WTC11 (cell line): ENCODE data around the gene CELSR2. TPM values are rescaled to one million over a fixed set of nuclear protein-coding genes. Genes with fewer than 3 reads are reported as not detected.

Experiments used
- ATAC-seq: fragments of 200-7000 bp; cut with Tn5 transposase; 2 replicates; pipeline ENCODE4 v1.10.0; 2021; ENCODE audit warnings: mild to moderate bottlenecking, moderate library complexity
- CTCF ChIA-PET: fragments of 300-600 bp; sonication (Branson Sonifier 250); formaldehyde crosslinking; loops from one replicate; lab custom pipeline; 2021; ENCODE audit warnings: antibody characterized with exemption; lab: Charles Lee
- POLR2A ChIA-PET: fragments of 350-600 bp; sonication (Branson Sonifier 250); formaldehyde crosslinking; loops from one replicate; lab custom pipeline; 2021; ENCODE audit warnings: antibody characterized with exemption; lab: Charles Lee
- DNase-seq: peaks from one replicate; pipeline ENCODE4 v3.0.0; 2021; ENCODE audit warnings: low spot score
- H3K27ac Mint-ChIP-seq: 2 replicates; pipeline ENCODE4 v1.8.0; 2021; ENCODE audit warnings: mixed read lengths
- H3K27me3 Mint-ChIP-seq: 2 replicates; pipeline ENCODE4 v1.8.0; 2021; ENCODE audit warnings: low read depth, mild to moderate bottlenecking, moderate library complexity, mixed read lengths
- H3K36me3 Mint-ChIP-seq: 2 replicates; pipeline ENCODE4 v1.8.0; 2021; ENCODE audit warnings: mixed read lengths
- H3K4me1 Mint-ChIP-seq: 2 replicates; pipeline ENCODE4 v1.8.0; 2022; ENCODE audit warnings: mixed read lengths
- H3K4me3 Mint-ChIP-seq: 2 replicates; pipeline ENCODE4 v1.8.0; 2021; ENCODE audit warnings: mild to moderate bottlenecking, moderate library complexity, mixed read lengths
- H3K9me3 Mint-ChIP-seq: 2 replicates; pipeline ENCODE4 v1.8.0; 2021; ENCODE audit warnings: mixed read lengths
- ELF4 ChIP-seq: sonication (generic); formaldehyde crosslinking; IDR thresholded peaks from 2 replicates; pipeline ENCODE4 v1.8.1; 2022; ENCODE audit warnings: low read depth, mild to moderate bottlenecking, moderate library complexity, missing genetic modification reagents
- ETV6 ChIP-seq: sonication (generic); formaldehyde crosslinking; IDR thresholded peaks from 2 replicates; pipeline ENCODE4 v1.8.1; 2022; ENCODE audit warnings: mild to moderate bottlenecking, missing genetic modification reagents
- FOXK1 ChIP-seq: sonication (generic); formaldehyde crosslinking; IDR thresholded peaks from 2 replicates; pipeline ENCODE4 v1.8.0; 2022; ENCODE audit warnings: mild to moderate bottlenecking, moderate library complexity, missing genetic modification reagents
- FOXP1 ChIP-seq: sonication (generic); formaldehyde crosslinking; IDR thresholded peaks from 2 replicates; pipeline ENCODE4 v1.8.0; 2022; ENCODE audit warnings: missing genetic modification reagents, mild to moderate bottlenecking, moderate library complexity, borderline replicate concordance
- GRHL2 ChIP-seq: fragments of 250-450 bp; sonication (Bioruptor Pico); IDR thresholded peaks from 2 replicates; pipeline ENCODE4 v1.8.0; 2022; ENCODE audit warnings: mild to moderate bottlenecking, moderate library complexity; ENCODE audit not compliant: insufficient replicate concordance, severe bottlenecking
- GTF2I ChIP-seq: fragments of 250-450 bp; sonication (Bioruptor Pico); conservative IDR thresholded peaks from 2 replicates; pipeline ENCODE4 v1.4.0; 2021; ENCODE audit warnings: mild to moderate bottlenecking
- MYBL2 ChIP-seq: sonication (generic); formaldehyde crosslinking; IDR thresholded peaks from 2 replicates; pipeline ENCODE4 v1.8.1; 2023; ENCODE audit warnings: mild to moderate bottlenecking, moderate library complexity, missing genetic modification reagents
- NR3C1 ChIP-seq: sonication (generic); formaldehyde crosslinking; conservative IDR thresholded peaks from 2 replicates; pipeline ENCODE4 v1.8.1; 2023; ENCODE audit warnings: low read depth, mild to moderate bottlenecking, missing genetic modification reagents
- ZBTB21 ChIP-seq: sonication (generic); formaldehyde crosslinking; IDR thresholded peaks from 2 replicates; pipeline ENCODE4 v1.8.1; 2023; ENCODE audit warnings: mild to moderate bottlenecking, missing genetic modification reagents, borderline replicate concordance
- total RNA-seq: library from RNA; stranded (reverse); gene quantifications from 3 replicates; pipeline ENCODE4 v1.2.3, GENCODE V29; 2021
- TF ChIP-seq, protein P1 (sequence below): fragments of 250-450 bp; sonication (Bioruptor Pico); IDR thresholded peaks from 2 replicates; pipeline ENCODE4 v1.9.0; 2021; ENCODE audit warnings: mild to moderate bottlenecking, borderline replicate concordance
- TF ChIP-seq, protein P2 (sequence below): fragments of 250-450 bp; sonication (Bioruptor Pico); IDR thresholded peaks from 2 replicates; pipeline ENCODE4 v1.9.0; 2021; ENCODE audit warnings: mild to moderate bottlenecking
- TF ChIP-seq, protein P3 (sequence below): sonication (generic); formaldehyde crosslinking; IDR thresholded peaks from 2 replicates; pipeline ENCODE4 v1.8.1; 2022; ENCODE audit warnings: low read depth, mild to moderate bottlenecking, moderate library complexity, missing genetic modification reagents, borderline replicate concordance
- TF ChIP-seq, protein P4 (sequence below): sonication (generic); formaldehyde crosslinking; IDR thresholded peaks from 2 replicates; pipeline ENCODE4 v1.8.1; 2023; ENCODE audit warnings: mild to moderate bottlenecking, missing genetic modification reagents
- TF ChIP-seq, protein P5 (sequence below): fragments of 200-600 bp; IDR thresholded peaks from 2 replicates; pipeline ENCODE4 v1.8.0; 2022; ENCODE audit warnings: antibody characterized with exemption
- TF ChIP-seq, protein P6 (sequence below): sonication (generic); formaldehyde crosslinking; conservative IDR thresholded peaks from 2 replicates; pipeline ENCODE4 v1.8.1; 2023; ENCODE audit warnings: mild to moderate bottlenecking, low read depth, missing genetic modification reagents, moderate library complexity

CELSR2 gene
- total RNA-seq, 1 experiment from 2014 or later = 31.3 TPM

DNA sequence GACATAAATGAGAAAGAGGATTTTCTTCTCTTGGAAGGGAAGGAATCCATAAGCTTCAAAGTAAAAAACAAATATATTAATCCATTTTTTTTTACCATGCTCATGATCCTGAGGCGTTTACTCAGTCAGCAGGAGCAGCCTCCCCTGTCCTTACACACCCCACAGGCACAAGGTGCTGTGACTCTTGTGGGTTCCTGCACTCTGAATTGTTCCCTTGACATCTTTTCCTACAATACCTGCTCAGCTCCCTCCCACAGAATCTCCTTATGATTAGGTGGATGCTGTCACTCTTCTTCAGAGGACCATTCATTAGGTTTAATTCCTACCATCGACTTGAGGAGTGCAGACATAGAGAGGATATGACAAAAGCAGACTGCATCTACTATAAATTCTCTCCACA, 43.7 kb downstream of the CELSR2 start:
- DNase-seq (no peak), ATAC-seq (no peak)
- Mint-ChIP-seq H3K9me3 (peaks cover 4% of the 10 kb centered on the region; the same call in 1 of the 2 replicates), H3K36me3 (no peaks in the 10 kb centered on the region), H3K4me3 (no peak overlapping the region), H3K4me1 (peaks cover 13% of the 10 kb centered on the region), H3K27ac (no peak overlapping the region), H3K27me3 (no peaks in the 10 kb centered on the region)
- ChIA-PET POLR2A (no interaction called here), CTCF (interaction anchor here (1.1 to 1.9 kb wide), 2 partner anchors 10 to 29 kb away, joined by 3 to 7 read pairs; partner anchors contain the start of gene PSRC1)
- TF ChIP-seq ELF4 (CRISPR knock-in tag) (no peak), GRHL2 (CRISPR knock-in tag) (no peak), FOXK1 (no peak), GTF2I (no peak), NR3C1 (CRISPR knock-in tag) (no peak), FOXP1 (CRISPR knock-in tag) (no peak), ZBTB21 (CRISPR knock-in tag) (no peak), ETV6 (CRISPR knock-in tag) (no peak), MYBL2 (CRISPR knock-in tag) (no peak)
- TF ChIP-seq, protein P1, sequence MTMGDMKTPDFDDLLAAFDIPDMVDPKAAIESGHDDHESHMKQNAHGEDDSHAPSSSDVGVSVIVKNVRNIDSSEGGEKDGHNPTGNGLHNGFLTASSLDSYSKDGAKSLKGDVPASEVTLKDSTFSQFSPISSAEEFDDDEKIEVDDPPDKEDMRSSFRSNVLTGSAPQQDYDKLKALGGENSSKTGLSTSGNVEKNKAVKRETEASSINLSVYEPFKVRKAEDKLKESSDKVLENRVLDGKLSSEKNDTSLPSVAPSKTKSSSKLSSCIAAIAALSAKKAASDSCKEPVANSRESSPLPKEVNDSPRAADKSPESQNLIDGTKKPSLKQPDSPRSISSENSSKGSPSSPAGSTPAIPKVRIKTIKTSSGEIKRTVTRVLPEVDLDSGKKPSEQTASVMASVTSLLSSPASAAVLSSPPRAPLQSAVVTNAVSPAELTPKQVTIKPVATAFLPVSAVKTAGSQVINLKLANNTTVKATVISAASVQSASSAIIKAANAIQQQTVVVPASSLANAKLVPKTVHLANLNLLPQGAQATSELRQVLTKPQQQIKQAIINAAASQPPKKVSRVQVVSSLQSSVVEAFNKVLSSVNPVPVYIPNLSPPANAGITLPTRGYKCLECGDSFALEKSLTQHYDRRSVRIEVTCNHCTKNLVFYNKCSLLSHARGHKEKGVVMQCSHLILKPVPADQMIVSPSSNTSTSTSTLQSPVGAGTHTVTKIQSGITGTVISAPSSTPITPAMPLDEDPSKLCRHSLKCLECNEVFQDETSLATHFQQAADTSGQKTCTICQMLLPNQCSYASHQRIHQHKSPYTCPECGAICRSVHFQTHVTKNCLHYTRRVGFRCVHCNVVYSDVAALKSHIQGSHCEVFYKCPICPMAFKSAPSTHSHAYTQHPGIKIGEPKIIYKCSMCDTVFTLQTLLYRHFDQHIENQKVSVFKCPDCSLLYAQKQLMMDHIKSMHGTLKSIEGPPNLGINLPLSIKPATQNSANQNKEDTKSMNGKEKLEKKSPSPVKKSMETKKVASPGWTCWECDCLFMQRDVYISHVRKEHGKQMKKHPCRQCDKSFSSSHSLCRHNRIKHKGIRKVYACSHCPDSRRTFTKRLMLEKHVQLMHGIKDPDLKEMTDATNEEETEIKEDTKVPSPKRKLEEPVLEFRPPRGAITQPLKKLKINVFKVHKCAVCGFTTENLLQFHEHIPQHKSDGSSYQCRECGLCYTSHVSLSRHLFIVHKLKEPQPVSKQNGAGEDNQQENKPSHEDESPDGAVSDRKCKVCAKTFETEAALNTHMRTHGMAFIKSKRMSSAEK (CRISPR knock-in tag) = no peak
- TF ChIP-seq, protein P2, sequence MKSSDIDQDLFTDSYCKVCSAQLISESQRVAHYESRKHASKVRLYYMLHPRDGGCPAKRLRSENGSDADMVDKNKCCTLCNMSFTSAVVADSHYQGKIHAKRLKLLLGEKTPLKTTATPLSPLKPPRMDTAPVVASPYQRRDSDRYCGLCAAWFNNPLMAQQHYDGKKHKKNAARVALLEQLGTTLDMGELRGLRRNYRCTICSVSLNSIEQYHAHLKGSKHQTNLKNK = no peak
- TF ChIP-seq, protein P3, sequence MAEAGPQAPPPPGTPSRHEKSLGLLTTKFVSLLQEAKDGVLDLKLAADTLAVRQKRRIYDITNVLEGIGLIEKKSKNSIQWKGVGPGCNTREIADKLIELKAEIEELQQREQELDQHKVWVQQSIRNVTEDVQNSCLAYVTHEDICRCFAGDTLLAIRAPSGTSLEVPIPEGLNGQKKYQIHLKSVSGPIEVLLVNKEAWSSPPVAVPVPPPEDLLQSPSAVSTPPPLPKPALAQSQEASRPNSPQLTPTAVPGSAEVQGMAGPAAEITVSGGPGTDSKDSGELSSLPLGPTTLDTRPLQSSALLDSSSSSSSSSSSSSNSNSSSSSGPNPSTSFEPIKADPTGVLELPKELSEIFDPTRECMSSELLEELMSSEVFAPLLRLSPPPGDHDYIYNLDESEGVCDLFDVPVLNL (CRISPR knock-in tag) = no peak
- TF ChIP-seq, protein P4, sequence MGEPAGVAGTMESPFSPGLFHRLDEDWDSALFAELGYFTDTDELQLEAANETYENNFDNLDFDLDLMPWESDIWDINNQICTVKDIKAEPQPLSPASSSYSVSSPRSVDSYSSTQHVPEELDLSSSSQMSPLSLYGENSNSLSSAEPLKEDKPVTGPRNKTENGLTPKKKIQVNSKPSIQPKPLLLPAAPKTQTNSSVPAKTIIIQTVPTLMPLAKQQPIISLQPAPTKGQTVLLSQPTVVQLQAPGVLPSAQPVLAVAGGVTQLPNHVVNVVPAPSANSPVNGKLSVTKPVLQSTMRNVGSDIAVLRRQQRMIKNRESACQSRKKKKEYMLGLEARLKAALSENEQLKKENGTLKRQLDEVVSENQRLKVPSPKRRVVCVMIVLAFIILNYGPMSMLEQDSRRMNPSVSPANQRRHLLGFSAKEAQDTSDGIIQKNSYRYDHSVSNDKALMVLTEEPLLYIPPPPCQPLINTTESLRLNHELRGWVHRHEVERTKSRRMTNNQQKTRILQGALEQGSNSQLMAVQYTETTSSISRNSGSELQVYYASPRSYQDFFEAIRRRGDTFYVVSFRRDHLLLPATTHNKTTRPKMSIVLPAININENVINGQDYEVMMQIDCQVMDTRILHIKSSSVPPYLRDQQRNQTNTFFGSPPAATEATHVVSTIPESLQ (CRISPR knock-in tag) = no peak
- TF ChIP-seq, protein P5, sequence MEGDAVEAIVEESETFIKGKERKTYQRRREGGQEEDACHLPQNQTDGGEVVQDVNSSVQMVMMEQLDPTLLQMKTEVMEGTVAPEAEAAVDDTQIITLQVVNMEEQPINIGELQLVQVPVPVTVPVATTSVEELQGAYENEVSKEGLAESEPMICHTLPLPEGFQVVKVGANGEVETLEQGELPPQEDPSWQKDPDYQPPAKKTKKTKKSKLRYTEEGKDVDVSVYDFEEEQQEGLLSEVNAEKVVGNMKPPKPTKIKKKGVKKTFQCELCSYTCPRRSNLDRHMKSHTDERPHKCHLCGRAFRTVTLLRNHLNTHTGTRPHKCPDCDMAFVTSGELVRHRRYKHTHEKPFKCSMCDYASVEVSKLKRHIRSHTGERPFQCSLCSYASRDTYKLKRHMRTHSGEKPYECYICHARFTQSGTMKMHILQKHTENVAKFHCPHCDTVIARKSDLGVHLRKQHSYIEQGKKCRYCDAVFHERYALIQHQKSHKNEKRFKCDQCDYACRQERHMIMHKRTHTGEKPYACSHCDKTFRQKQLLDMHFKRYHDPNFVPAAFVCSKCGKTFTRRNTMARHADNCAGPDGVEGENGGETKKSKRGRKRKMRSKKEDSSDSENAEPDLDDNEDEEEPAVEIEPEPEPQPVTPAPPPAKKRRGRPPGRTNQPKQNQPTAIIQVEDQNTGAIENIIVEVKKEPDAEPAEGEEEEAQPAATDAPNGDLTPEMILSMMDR = no peak
- TF ChIP-seq, protein P6, sequence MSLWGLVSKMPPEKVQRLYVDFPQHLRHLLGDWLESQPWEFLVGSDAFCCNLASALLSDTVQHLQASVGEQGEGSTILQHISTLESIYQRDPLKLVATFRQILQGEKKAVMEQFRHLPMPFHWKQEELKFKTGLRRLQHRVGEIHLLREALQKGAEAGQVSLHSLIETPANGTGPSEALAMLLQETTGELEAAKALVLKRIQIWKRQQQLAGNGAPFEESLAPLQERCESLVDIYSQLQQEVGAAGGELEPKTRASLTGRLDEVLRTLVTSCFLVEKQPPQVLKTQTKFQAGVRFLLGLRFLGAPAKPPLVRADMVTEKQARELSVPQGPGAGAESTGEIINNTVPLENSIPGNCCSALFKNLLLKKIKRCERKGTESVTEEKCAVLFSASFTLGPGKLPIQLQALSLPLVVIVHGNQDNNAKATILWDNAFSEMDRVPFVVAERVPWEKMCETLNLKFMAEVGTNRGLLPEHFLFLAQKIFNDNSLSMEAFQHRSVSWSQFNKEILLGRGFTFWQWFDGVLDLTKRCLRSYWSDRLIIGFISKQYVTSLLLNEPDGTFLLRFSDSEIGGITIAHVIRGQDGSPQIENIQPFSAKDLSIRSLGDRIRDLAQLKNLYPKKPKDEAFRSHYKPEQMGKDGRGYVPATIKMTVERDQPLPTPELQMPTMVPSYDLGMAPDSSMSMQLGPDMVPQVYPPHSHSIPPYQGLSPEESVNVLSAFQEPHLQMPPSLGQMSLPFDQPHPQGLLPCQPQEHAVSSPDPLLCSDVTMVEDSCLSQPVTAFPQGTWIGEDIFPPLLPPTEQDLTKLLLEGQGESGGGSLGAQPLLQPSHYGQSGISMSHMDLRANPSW (CRISPR knock-in tag) = no peak
